Natural killer cell treated with Interleukin-12 subunit alpha and Interleukin-12 subunit beta and Interleukin-15 and Interleukin-18, amount 100 ng/mL, for 72 hours (primary cell): Measurements from ENCODE around the gene TNFRSF1A. TPM values are rescaled to one million over a fixed set of nuclear protein-coding genes. Genes with fewer than 3 reads are reported as not detected.

ENCODE experiments used
- total RNA-seq, 2 donors: library from RNA; stranded (reverse); gene quantifications; one replicate each; pipeline ENCODE4 v1.2.3, GENCODE V29; 2022

The TNFRSF1A gene
- total RNA-seq, 2 donors from 2014 or later = 83.2 to 102 TPM

Other genes starting within 250 kb of the TNFRSF1A start
- not detected for gene VWF, start 217.4 kb downstream of the TNFRSF1A start, total RNA-seq
- gene CD9, start 141.7 kb downstream of the TNFRSF1A start, total RNA-seq = 1 to 10 TPM; 1.1 to 3.3 TPM
- not detected for gene PLEKHG6, start 31.4 kb downstream of the TNFRSF1A start, total RNA-seq
- not detected for gene SCNN1A, start 33.5 kb upstream of the TNFRSF1A start, total RNA-seq
- gene LTBR, start 42.1 kb upstream of the TNFRSF1A start, total RNA-seq = 1 to 10 TPM; 2.3 to 3.9 TPM
- 1 to 10 TPM; 2.1 to 2.2 TPM for gene CD27, start 102.9 kb upstream of the TNFRSF1A start, total RNA-seq
- gene TAPBPL, start 110.0 kb upstream of the TNFRSF1A start, total RNA-seq = 10 to 100 TPM; 24.6 to 26.3 TPM
- gene VAMP1, start 128.6 kb upstream of the TNFRSF1A start, total RNA-seq = 10 to 100 TPM; 24.1 to 36.8 TPM
- gene MRPL51, start 151.2 kb upstream of the TNFRSF1A start, total RNA-seq = 100 to 1,000 TPM; 200 to 217 TPM
- 100 to 1,000 TPM in 1 of 2 donors, 10 to 100 TPM in 1; 73.4 to 131 TPM for gene NCAPD2, start 152.0 kb upstream of the TNFRSF1A start, total RNA-seq
- 1,000 to 10,000 TPM; 4,687 to 5,410 TPM for gene GAPDH, start 192.4 kb upstream of the TNFRSF1A start, total RNA-seq
- 10 to 100 TPM; 28.0 to 30.5 TPM for gene IFFO1, start 214.0 kb upstream of the TNFRSF1A start, total RNA-seq
- gene NOP2, start 226.2 kb upstream of the TNFRSF1A start, total RNA-seq = 100 to 1,000 TPM; 103 to 201 TPM